Large intestine (tissue), 3 donors: ENCODE data around the gene PRKD1. TPM values are rescaled to one million over a fixed set of nuclear protein-coding genes. Genes with fewer than 3 reads are reported as not detected.

Experiments
- DNase-seq, 2 donors: peaks; one replicate each; pipeline versions ENCODE4 v3.0.0 to v3.0.0-alpha.2; 2013
- H3K27ac ChIP-seq: one replicate; pipeline ENCODE4 v1.5.1; 2013; ENCODE audit warnings: low read length
- H3K27me3 ChIP-seq: 2 replicates; pipeline ENCODE4 v1.6.1; 2013; ENCODE audit warnings: low read length; ENCODE audit not compliant: control insufficient read depth, insufficient read depth
- H3K36me3 ChIP-seq: 2 replicates; pipeline ENCODE4 v1.6.1; 2013; ENCODE audit warnings: low read length; ENCODE audit not compliant: control insufficient read depth, insufficient read depth
- H3K4me1 ChIP-seq: one replicate; pipeline ENCODE4 v1.6.1; 2013; ENCODE audit warnings: low read length; ENCODE audit not compliant: control insufficient read depth, insufficient read depth
- H3K4me3 ChIP-seq: one replicate; pipeline ENCODE4 v1.5.1; 2013; ENCODE audit warnings: low read length
- H3K9me3 ChIP-seq: one replicate; pipeline ENCODE4 v1.6.1; 2013; ENCODE audit warnings: mild to moderate bottlenecking, low read depth, low read length, moderate library complexity; ENCODE audit not compliant: control insufficient read depth
- WGBS: methylation state at CpG from one replicate; pipeline ENCODE4 v1.1.5; 2013; ENCODE audit warnings: low lambda C conversion rate; ENCODE audit not compliant: insufficient coverage; 5-methylcytosine and 5-hydroxymethylcytosine counted together
- polyA plus RNA-seq: library from polyadenylated mRNA; unstranded; fragments of 120-200 nt; gene quantifications from one replicate; pipeline ENCODE4 v1.2.1, GENCODE V29; 2013

PRKD1 gene
- polyA plus RNA-seq, 1 donor: 18.6 TPM

DNA sequence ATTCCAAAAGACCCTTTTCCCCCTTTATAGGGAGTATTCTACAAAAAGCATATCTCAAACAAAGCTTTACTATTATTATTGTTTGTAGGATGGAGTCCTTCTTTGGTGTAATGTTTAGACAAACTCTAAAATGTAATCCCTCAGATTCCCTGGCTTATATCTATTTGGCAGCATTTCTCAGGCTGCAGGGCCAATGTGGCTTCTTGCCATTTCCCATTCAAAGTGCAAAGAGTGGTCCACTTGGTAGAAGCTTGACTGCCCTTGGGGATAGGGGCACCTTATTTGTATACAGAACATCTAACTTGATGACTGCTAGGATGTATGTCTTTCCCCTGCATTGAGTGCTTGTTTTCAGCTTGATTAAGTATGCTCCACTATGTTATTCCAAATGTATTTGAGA, 242.7 kb downstream of the PRKD1 start:
- Histone ChIP-seq H3K4me3 (no peak overlapping the region), H3K27me3 (no peaks in the 10 kb centered on the region), H3K36me3 (no peaks in the 10 kb centered on the region), H3K27ac (no peak overlapping the region), H3K9me3 (no peaks in the 10 kb centered on the region), H3K4me1 (no peaks in the 10 kb centered on the region)
- DNase-seq: no peak

DNA sequence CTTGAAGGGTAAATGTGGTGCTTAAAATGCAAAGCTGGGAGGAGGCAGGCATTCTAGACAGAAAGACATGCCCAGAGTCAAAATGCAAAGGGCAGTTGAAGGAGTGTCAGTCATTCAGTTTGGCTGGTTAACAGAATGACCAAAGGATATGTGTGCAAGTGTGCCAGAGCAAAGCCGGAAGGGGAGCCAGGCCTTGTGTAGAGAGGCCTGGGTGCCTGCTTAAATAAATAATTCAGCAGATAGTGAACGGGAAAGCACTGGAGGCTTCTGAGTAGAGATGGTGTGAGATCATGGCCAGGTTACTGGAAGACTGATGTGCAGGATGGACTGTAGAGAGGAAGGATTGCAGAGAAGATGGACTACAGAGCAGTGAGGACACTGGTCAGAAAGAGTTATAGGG, 244.9 kb downstream of the PRKD1 start:
- no peak for DNase-seq
- Histone ChIP-seq H3K27ac (no peak overlapping the region), H3K4me1 (no peaks in the 10 kb centered on the region), H3K36me3 (no peaks in the 10 kb centered on the region), H3K27me3 (no peaks in the 10 kb centered on the region), H3K9me3 (no peaks in the 10 kb centered on the region), H3K4me3 (no peak overlapping the region)
- 67% methylated on average over 1 of the region's 2 CpGs for WGBS

DNA sequence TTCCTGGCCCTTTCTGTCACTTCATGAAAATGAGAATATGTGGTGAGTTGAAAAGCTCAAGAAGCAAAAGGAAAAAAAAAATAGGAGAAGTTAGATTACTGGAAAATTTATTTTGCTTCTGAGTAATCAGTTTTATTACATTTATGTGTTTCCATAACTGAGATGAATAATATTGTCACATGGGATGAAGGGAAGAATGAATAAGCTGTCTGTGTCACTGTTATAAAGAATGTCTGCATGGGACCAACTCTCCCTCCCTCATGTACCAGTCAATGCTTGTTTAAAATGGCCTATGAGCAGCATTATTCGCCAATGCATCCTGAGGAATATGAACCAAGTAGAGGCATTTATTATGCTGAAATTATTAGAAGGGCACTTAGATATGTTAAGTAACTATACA, 246.3 kb downstream of the PRKD1 start:
- WGBS: no CpG with 5 or more reads among the region's 1 CpG
- no peaks in the 10 kb centered on the region for H3K9me3 ChIP-seq
- no peaks in the 10 kb centered on the region for H3K4me1 ChIP-seq
- H3K27me3 ChIP-seq: no peaks in the 10 kb centered on the region
- no peak overlapping the region for H3K27ac ChIP-seq
- DNase-seq: no peak
- H3K36me3 ChIP-seq: no peaks in the 10 kb centered on the region
- no peak overlapping the region for H3K4me3 ChIP-seq

DNA sequence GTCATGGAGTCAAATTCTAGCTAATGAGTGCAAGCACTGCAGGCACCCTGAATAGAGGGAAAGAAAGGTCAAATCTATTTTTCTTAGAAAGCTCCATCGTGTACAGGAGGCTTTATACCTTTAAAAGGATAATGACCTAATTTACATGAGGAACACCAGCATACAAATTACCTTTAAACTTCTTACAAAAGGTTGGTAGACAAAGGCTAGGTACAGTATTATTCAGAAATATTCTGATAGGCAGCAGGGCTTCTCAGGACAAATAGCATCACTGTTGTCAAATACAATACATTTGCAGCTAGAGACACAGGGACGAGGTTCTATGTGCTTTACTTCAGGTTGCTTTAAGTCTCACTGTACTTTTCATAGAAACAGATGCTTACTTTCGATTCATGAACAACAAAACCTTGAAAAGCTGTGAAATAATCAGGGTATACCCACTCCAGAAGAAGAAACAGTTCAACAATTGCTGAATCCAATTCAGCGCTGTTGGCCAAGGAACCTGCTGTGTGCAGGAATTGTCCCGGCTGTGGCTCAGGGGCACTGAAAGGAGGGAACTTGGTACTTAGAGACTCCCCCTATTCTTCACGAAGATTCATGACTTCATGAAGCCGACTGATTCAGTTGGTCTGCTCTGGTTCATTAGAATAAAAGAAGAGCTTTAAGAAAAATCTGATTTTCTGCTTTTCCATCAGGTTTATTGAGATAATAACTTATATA, 252.9 kb downstream of the PRKD1 start:
- Histone ChIP-seq H3K27me3 (no peaks in the 10 kb centered on the region), H3K4me3 (no peak overlapping the region), H3K4me1 (no peaks in the 10 kb centered on the region), H3K36me3 (no peaks in the 10 kb centered on the region), H3K9me3 (no peaks in the 10 kb centered on the region), H3K27ac (no peak overlapping the region)
- DNase-seq: no peak
- WGBS: no CpG with 5 or more reads among the region's 7 CpGs

DNA sequence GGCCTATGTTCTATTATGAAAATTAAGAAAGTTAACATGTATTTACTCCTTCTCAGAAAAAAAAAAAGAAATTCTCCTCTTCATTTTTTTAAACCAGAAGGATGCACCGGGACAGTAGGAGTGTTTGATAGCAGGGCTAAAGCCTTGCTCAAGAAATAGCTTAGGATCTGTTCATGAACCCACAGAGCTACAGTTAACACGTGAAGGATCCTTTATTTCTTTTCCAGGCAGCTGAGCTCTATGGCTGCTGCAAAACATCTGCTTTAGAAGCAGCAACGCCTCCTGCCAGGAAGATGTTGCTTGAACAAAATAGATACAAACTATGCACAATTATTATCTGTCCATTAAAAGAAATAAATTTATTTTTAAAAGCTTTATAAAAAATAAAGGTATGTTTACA, 254.8 kb downstream of the PRKD1 start:
- Histone ChIP-seq H3K27ac (no peak overlapping the region), H3K9me3 (no peaks in the 10 kb centered on the region), H3K36me3 (no peaks in the 10 kb centered on the region), H3K4me1 (no peaks in the 10 kb centered on the region), H3K27me3 (no peaks in the 10 kb centered on the region), H3K4me3 (no peak overlapping the region)
- no CpG with 5 or more reads among the region's 3 CpGs for WGBS
- DNase-seq: no peak

DNA sequence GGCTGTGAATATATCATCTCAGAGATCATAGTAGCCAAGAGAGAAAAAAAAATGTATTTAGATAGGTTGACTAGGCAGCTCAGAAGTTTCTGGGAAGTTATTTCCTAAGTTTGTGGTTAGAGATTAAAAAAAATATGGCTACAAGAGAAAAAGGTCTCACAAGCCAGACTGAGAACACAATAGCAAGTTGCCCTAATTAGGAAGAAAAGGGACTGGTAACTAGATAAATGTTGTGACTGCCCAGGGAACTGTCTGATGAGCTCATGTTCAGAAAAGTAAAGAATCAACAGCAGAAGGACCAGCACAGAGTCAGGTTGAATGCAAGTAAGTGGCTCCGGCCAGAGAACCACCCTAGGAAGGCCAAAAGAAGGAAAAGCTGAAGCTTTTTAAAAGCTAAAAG, 256.6 kb downstream of the PRKD1 start:
- 86% methylated on average over 1 of the region's 1 CpG for WGBS
- H3K9me3 ChIP-seq: no peaks in the 10 kb centered on the region
- no peak for DNase-seq
- no peak overlapping the region for H3K27ac ChIP-seq
- H3K4me3 ChIP-seq: no peak overlapping the region
- no peaks in the 10 kb centered on the region for H3K27me3 ChIP-seq
- no peaks in the 10 kb centered on the region for H3K4me1 ChIP-seq
- no peaks in the 10 kb centered on the region for H3K36me3 ChIP-seq

DNA sequence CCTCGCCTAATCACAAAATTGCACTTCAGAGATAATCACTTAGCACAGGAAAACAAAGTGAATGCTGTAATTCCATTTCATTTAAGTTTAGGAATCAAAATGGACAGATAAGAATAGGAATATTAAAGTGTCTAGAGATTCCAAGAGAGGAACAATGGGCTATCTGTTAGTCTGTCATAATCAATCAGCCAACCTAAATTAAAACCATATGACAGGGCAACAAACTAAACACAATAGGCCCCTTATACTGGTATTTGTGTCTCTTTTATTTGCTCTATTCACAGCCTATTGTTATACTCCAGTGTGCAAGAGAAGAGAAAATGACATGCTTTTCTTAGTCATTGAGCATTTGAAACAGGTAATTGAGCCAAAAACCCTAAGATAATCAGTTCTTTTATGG, 259.4 kb downstream of the PRKD1 start:
- Histone ChIP-seq H3K36me3 (peaks cover 5% of the 10 kb centered on the region), H3K4me1 (no peaks in the 10 kb centered on the region), H3K27ac (no peak overlapping the region), H3K4me3 (no peak overlapping the region), H3K27me3 (no peaks in the 10 kb centered on the region), H3K9me3 (no peaks in the 10 kb centered on the region)
- no peak for DNase-seq
- WGBS: no CpG with 5 or more reads among the region's 1 CpG

DNA sequence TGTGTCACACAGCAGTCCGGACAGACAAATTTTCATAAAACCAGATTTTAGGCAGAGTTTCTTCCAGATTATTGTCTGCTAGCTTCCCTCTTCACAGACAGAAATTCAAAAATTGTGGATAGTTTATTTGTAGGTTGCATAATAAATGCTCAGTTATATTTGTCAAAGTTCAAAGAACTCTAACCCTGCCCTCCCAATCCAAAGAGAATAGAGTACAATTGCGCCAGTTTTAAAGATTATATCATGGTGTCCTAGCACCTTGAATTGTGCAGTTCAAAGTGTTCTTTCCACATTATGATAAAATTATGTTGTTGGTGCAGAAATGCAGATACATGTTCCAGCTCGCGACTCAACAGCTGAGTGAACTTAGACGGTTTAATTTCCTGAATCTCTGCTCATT, 263.1 kb downstream of the PRKD1 start:
- H3K4me3 ChIP-seq: no peak overlapping the region
- DNase-seq: no peak
- no peak overlapping the region for H3K27ac ChIP-seq
- H3K9me3 ChIP-seq: no peaks in the 10 kb centered on the region
- peaks cover 8% of the 10 kb centered on the region for H3K36me3 ChIP-seq
- no peaks in the 10 kb centered on the region for H3K27me3 ChIP-seq
- no peaks in the 10 kb centered on the region for H3K4me1 ChIP-seq
- 83% methylated on average over 3 of the region's 5 CpGs for WGBS

DNA sequence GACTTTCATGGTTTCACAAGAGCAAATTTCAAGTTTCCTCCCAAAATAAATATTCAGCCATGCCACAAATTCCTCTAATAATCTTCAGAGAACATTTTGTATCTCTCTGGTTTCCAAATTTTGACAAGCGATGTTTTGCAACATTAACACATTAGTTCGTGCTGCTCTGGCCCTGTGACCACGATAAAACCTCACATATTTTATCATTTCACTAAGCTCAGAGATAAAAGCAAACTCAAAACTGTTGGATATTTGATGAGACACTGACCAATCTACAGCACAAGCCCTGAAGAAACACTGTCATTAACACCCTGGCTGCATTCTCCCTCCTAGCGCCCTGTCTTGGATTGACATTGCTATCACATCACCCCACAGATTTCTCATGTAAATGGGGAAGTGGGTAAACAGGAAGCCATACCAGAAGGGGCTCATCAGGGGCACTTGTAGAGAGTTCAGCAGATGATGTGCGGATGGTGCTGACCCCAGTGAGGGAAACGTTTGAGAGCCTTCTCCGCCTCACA, 264.3 kb downstream of the PRKD1 start:
- no peak for DNase-seq
- Histone ChIP-seq H3K4me3 (no peak overlapping the region), H3K4me1 (no peaks in the 10 kb centered on the region), H3K27ac (no peak overlapping the region), H3K9me3 (no peaks in the 10 kb centered on the region), H3K27me3 (no peaks in the 10 kb centered on the region), H3K36me3 (peaks cover 8% of the 10 kb centered on the region)
- no CpG with 5 or more reads among the region's 7 CpGs for WGBS

DNA sequence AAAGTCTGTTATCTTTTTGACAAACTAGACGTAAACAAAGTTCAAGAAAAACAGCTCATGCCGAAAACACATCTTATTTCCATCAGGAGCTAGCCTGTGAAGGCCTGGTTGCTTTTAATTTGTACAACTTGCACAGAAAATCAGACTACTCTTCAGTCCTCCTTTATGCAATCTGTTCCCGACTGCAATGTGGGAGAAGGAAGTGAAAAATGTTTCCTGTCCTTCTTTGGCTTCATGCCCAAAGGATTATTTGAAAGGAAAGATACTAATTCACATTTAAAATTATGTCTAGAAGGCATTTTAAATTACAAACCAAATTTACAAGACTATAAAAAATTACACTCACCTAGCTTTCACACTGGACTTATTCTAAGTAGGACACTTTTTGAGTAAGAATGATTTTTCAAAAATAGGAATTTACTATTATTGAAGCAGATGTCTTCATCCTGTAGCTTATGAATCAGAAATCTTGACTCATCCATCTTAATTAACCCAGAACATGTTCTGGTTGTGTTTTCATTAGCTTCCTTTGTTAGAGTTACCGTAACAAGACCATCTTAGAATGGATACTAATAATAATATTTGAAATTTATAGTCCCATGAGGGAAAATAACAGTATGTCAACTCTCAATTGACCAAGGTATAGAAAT, 272.6 kb downstream of the PRKD1 start:
- Histone ChIP-seq H3K9me3 (no peaks in the 10 kb centered on the region), H3K4me1 (peaks cover 8% of the 10 kb centered on the region), H3K27me3 (no peaks in the 10 kb centered on the region), H3K4me3 (no peak overlapping the region), H3K36me3 (no peaks in the 10 kb centered on the region), H3K27ac (no peak overlapping the region)
- 81% methylated on average over 3 of the region's 4 CpGs for WGBS
- DNase-seq: no peak

DNA sequence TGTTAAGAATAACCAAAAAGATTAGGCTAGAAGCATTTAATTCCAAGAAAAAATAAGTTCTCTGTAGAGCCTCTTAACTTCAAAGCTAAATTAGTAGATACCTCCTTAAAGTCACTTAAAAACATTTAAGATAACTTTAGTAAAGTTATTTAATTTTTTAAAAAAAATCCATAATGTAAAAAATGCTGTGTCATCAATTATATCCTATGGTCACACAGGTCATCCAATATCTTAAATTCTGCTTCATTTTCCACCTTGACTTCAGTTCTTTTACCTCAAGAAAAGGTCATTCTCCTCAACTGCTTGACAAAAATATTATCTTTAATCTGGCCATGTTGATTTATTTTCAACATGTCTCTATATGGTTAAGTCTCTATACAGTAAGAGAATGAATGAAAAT, 274.3 kb downstream of the PRKD1 start:
- H3K27me3 ChIP-seq: no peaks in the 10 kb centered on the region
- DNase-seq: no peak
- no peak overlapping the region for H3K27ac ChIP-seq
- H3K4me1 ChIP-seq: peaks cover 12% of the 10 kb centered on the region
- peaks cover 17% of the 10 kb centered on the region for H3K9me3 ChIP-seq
- no peak overlapping the region for H3K4me3 ChIP-seq
- H3K36me3 ChIP-seq: no peaks in the 10 kb centered on the region
